Activated T-cell treated with anti-CD3 and anti-CD28 coated beads, Interleukin-2, amount 50 U/mL, for 24 hours (primary cell): ENCODE measurements around the gene METTL25B.
"Not testable (repeated sequence)": the region's sequence is repeated elsewhere in the genome, so short reads cannot be mapped to it uniquely, and the experiment has no call there.

ENCODE experiments used
- DNase-seq: peaks from one replicate; pipeline ENCODE4 v3.0.0-alpha.2; 2020
- H3K27ac Mint-ChIP-seq: 2 replicates; pipeline ENCODE4 v1.8.0; 2020; ENCODE audit warnings: mild to moderate bottlenecking, mixed read lengths
- H3K27me3 Mint-ChIP-seq: 2 replicates; pipeline ENCODE4 v1.8.0; 2020; ENCODE audit warnings: mixed read lengths
- H3K36me3 Mint-ChIP-seq: 2 replicates; pipeline ENCODE4 v1.8.0; 2020; ENCODE audit warnings: low read depth, mixed read lengths
- H3K4me1 Mint-ChIP-seq: 2 replicates; pipeline ENCODE4 v1.8.0; 2020; ENCODE audit warnings: low read depth, mixed read lengths
- H3K4me3 Mint-ChIP-seq: 2 replicates; pipeline ENCODE4 v1.8.0; 2020; ENCODE audit warnings: mild to moderate bottlenecking, moderate library complexity, mixed read lengths
- H3K9me3 Mint-ChIP-seq: 2 replicates; pipeline ENCODE4 v1.8.0; 2020; ENCODE audit warnings: mixed read lengths

METTL25B gene

GRCh38 chr1:156756355-156756754 lies 28.1 kb downstream of the METTL25B start:
- no peak for DNase-seq
- H3K4me1 Mint-ChIP-seq: peaks cover 19% of the 10 kb centered on the region

GRCh38 chr1:156757572-156758253 lies 29.4 kb downstream of the METTL25B start:
- H3K4me1 Mint-ChIP-seq: peaks cover 14% of the 10 kb centered on the region
- not testable (repeated sequence) for H3K27ac Mint-ChIP-seq, H3K9me3 Mint-ChIP-seq, H3K4me3 Mint-ChIP-seq, H3K27me3 Mint-ChIP-seq, H3K36me3 Mint-ChIP-seq
- DNase-seq: peak; percentile 12

More at GRCh38 chr1:156756355-156756754, 28.1 kb downstream of the METTL25B start:
- H3K27me3 Mint-ChIP-seq: no peaks in the 10 kb centered on the region
- H3K27ac Mint-ChIP-seq: no peak overlapping the region
- H3K9me3 Mint-ChIP-seq: no peaks in the 10 kb centered on the region
- peaks cover 7% of the 10 kb centered on the region for H3K36me3 Mint-ChIP-seq
- no peak overlapping the region for H3K4me3 Mint-ChIP-seq

- no peaks in the 10 kb centered on the region for H3K36me3 Mint-ChIP-seq
- no peaks in the 10 kb centered on the region for H3K27me3 Mint-ChIP-seq
- H3K9me3 Mint-ChIP-seq: no peaks in the 10 kb centered on the region
- no peak overlapping the region for H3K4me3 Mint-ChIP-seq
- H3K4me1 Mint-ChIP-seq: peaks cover 3% of the 10 kb centered on the region
- H3K27ac Mint-ChIP-seq: no peak overlapping the region
- DNase-seq: no peak
These were observed 32.0 kb downstream of the METTL25B start for GRCh38 chr1:156760092-156760795.

- Mint-ChIP-seq H3K9me3 (no peaks in the 10 kb centered on the region), H3K36me3 (no peaks in the 10 kb centered on the region), H3K27ac (no peak overlapping the region), H3K27me3 (no peaks in the 10 kb centered on the region), H3K4me1 (peaks cover 2% of the 10 kb centered on the region), H3K4me3 (no peak overlapping the region)
- no peak for DNase-seq
These were observed 32.5 kb downstream of the METTL25B start for GRCh38 chr1:156760796-156761104.

GRCh38 chr1:156765136-156765535 lies 36.9 kb downstream of the METTL25B start:
- H3K9me3 Mint-ChIP-seq, H3K27me3 Mint-ChIP-seq, DNase-seq, H3K27ac Mint-ChIP-seq, H3K4me3 Mint-ChIP-seq: not testable (repeated sequence)
- Mint-ChIP-seq H3K4me1 (peaks cover 24% of the 10 kb centered on the region), H3K36me3 (peaks cover 21% of the 10 kb centered on the region)

GRCh38 chr1:156765666-156766065 lies 37.4 kb downstream of the METTL25B start:
- DNase-seq: no peak
- Mint-ChIP-seq H3K36me3 (peaks cover 26% of the 10 kb centered on the region), H3K27me3 (no peaks in the 10 kb centered on the region), H3K9me3 (no peaks in the 10 kb centered on the region), H3K27ac (peak overlapping the region; percentile 50), H3K4me1 (peaks cover 29% of the 10 kb centered on the region), H3K4me3 (no peak overlapping the region)

- Mint-ChIP-seq H3K4me3 (no peak overlapping the region), H3K27ac (no peak overlapping the region), H3K4me1 (peaks cover 36% of the 10 kb centered on the region), H3K27me3 (no peaks in the 10 kb centered on the region), H3K9me3 (no peaks in the 10 kb centered on the region), H3K36me3 (peaks cover 34% of the 10 kb centered on the region)
- no peak for DNase-seq
These were observed 38.2 kb downstream of the METTL25B start for GRCh38 chr1:156766298-156767100.

- Mint-ChIP-seq H3K27ac (no peak within 1 kb of the TSS), H3K4me1 (peaks cover 41% of the 10 kb centered on the region), H3K9me3 (no peaks in the 10 kb centered on the region), H3K36me3 (peaks cover 38% of the 10 kb centered on the region), H3K27me3 (no peaks in the 10 kb centered on the region), H3K4me3 (no peak within 1 kb of the TSS)
- peak; percentile 95 for DNase-seq
These were observed 39.0 kb downstream of the METTL25B start, which contains the start of gene PRCC for GRCh38 chr1:156767101-156767878. PRCC (plus strand) TSS chr1:156767535; CDS start chr1:156767772, 237 bp downstream.

GRCh38 chr1:156767879-156768604 lies 39.8 kb downstream of the METTL25B start:
- no peaks in the 10 kb centered on the region for H3K9me3 Mint-ChIP-seq
- peaks cover 45% of the 10 kb centered on the region for H3K36me3 Mint-ChIP-seq
- DNase-seq: no peak
- no peak overlapping the region for H3K27ac Mint-ChIP-seq
- peaks cover 49% of the 10 kb centered on the region for H3K4me1 Mint-ChIP-seq
- H3K4me3 Mint-ChIP-seq: no peak overlapping the region
- no peaks in the 10 kb centered on the region for H3K27me3 Mint-ChIP-seq

GRCh38 chr1:156768610-156769295 lies 40.5 kb downstream of the METTL25B start:
- DNase-seq: no peak
- Mint-ChIP-seq H3K9me3 (no peaks in the 10 kb centered on the region), H3K36me3 (peaks cover 52% of the 10 kb centered on the region), H3K27me3 (no peaks in the 10 kb centered on the region), H3K4me1 (peaks cover 56% of the 10 kb centered on the region), H3K27ac (no peak overlapping the region), H3K4me3 (no peak overlapping the region)

GRCh38 chr1:156772222-156772621 lies 44.0 kb downstream of the METTL25B start:
- H3K36me3 Mint-ChIP-seq: peaks cover 71% of the 10 kb centered on the region
- no peaks in the 10 kb centered on the region for H3K27me3 Mint-ChIP-seq
- no peaks in the 10 kb centered on the region for H3K9me3 Mint-ChIP-seq
- DNase-seq: no peak
- H3K4me1 Mint-ChIP-seq: peaks cover 70% of the 10 kb centered on the region
- H3K27ac Mint-ChIP-seq: no peak overlapping the region
- no peak overlapping the region for H3K4me3 Mint-ChIP-seq

GRCh38 chr1:156772728-156773497 lies 44.6 kb downstream of the METTL25B start:
- Mint-ChIP-seq H3K9me3 (no peaks in the 10 kb centered on the region), H3K4me1 (peaks cover 75% of the 10 kb centered on the region), H3K27me3 (no peaks in the 10 kb centered on the region), H3K27ac (no peak overlapping the region), H3K36me3 (peaks cover 75% of the 10 kb centered on the region), H3K4me3 (no peak overlapping the region)
- DNase-seq: no peak

GRCh38 chr1:156773607-156774006 lies 45.3 kb downstream of the METTL25B start:
- H3K27me3 Mint-ChIP-seq: no peaks in the 10 kb centered on the region
- peak overlapping the region; percentile 80 for H3K27ac Mint-ChIP-seq
- no peaks in the 10 kb centered on the region for H3K9me3 Mint-ChIP-seq
- peaks cover 76% of the 10 kb centered on the region for H3K4me1 Mint-ChIP-seq
- no peak for DNase-seq
- peaks cover 74% of the 10 kb centered on the region for H3K36me3 Mint-ChIP-seq
- no peak overlapping the region for H3K4me3 Mint-ChIP-seq
